ENCODE data around the gene MEIS3.

DNA sequence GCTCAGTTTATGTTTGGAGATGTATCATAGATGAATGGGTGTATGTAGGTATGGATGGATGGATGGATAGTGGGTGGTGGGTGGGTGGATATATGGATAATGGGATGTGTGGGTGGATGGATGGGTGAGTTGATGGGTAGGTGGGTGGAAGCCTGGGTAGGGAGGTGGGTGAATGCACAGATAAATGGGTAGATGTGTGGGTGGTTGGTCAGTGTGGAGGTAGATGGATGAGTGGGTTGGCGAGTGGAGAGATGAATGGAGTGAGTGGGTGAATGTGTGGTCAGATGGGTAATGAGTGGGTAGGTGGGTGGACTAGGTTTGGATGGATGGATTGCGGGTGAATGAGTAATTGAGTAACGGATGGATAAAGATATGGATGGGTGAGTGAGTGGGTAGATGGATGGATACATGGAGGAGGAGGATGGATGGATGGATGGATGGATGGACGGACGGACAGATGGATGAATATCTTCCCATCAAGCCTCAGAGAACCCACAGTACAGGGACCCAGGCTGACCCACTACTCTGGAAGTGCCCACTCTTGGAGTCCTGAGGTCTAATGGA, 13.4 kb downstream of the MEIS3 start:
- TF ChIP-seq SUZ12 (IDR thresholded peaks at IDR 0.05; ENCODE audit: extremely low read depth, insufficient read depth, insufficient read length) (no peak), ZNF274 (IDR thresholded peaks at IDR 0.05; ENCODE audit: low read depth, low read length) (no peak)
